CD4-positive, CD25-positive, alpha-beta regulatory T cell (primary cell): ENCODE results near the gene PRICKLE4. TPM values are rescaled to one million over a fixed set of nuclear protein-coding genes. Genes with fewer than 3 reads are reported as not detected.
"Not testable (repeated sequence)": the region's sequence is repeated elsewhere in the genome, so short reads cannot be mapped to it uniquely, and the experiment has no call there.

Experiments
- ATAC-seq, 2 donors: fragments of 150-1000 bp; cut with Tn5 transposase; one replicate each; pipeline ENCODE4 v1.10.0; 2021; ENCODE audit warnings: low read depth in 2 of 2, moderate number of reproducible peaks in 2 of 2, moderate library complexity in 1 of 2
- DNase-seq, 3 donors: peaks; one replicate each; pipeline versions ENCODE4 v3.0.0 to v3.0.0-alpha.2; 2012 to 2022; ENCODE audit warnings: mixed read lengths in 1 of 3
- H3K27ac ChIP-seq: one replicate; pipeline ENCODE4 v1.7.0; 2013; ENCODE audit warnings: mild to moderate bottlenecking, low read length; ENCODE audit not compliant: insufficient read depth, poor library complexity, severe bottlenecking
- H3K27me3 ChIP-seq: one replicate; pipeline ENCODE4 v1.7.0; 2013; ENCODE audit warnings: low read length; ENCODE audit not compliant: control insufficient read depth, insufficient read depth
- H3K36me3 ChIP-seq: one replicate; pipeline ENCODE4 v1.7.0; 2013; ENCODE audit warnings: mild to moderate bottlenecking, low read length, moderate library complexity; ENCODE audit not compliant: control insufficient read depth, insufficient read depth
- H3K4me1 ChIP-seq: 2 replicates; pipeline ENCODE4 v1.7.0; 2013; ENCODE audit warnings: mild to moderate bottlenecking, low read length; ENCODE audit not compliant: insufficient read depth, control insufficient read depth, poor library complexity, severe bottlenecking
- H3K4me3 ChIP-seq: one replicate; pipeline ENCODE4 v1.7.0; 2013; ENCODE audit warnings: low read depth, mild to moderate bottlenecking, low read length, moderate library complexity
- H3K9me3 ChIP-seq, 2 experiments: 1 replicate in 1 of 2; 2 replicates in 1 of 2; pipeline ENCODE4 v1.7.0; 2013; ENCODE audit warnings: low read length in 2 of 2, mild to moderate bottlenecking in 1 of 2, moderate library complexity in 1 of 2; ENCODE audit not compliant: control insufficient read depth in 2 of 2
- H3K27ac Mint-ChIP-seq, 3 donors: one replicate each; pipeline ENCODE4 v1.8.0; 2020 to 2022; ENCODE audit warnings: mild to moderate bottlenecking in 3 of 3, mixed read lengths in 3 of 3, moderate library complexity in 2 of 3
- H3K27me3 Mint-ChIP-seq: one replicate; pipeline ENCODE4 v1.8.0; 2022; ENCODE audit warnings: mild to moderate bottlenecking, mixed read lengths
- H3K36me3 Mint-ChIP-seq: one replicate; pipeline ENCODE4 v1.8.0; 2020; ENCODE audit warnings: mixed read lengths
- H3K4me1 Mint-ChIP-seq, 4 donors: one replicate each; pipeline ENCODE4 v1.8.0; 2020 to 2022; ENCODE audit warnings: mixed read lengths in 4 of 4, mild to moderate bottlenecking in 1 of 4
- H3K4me3 Mint-ChIP-seq, 4 donors: one replicate each; pipeline ENCODE4 v1.8.0; 2020 to 2022; ENCODE audit warnings: mild to moderate bottlenecking in 4 of 4, mixed read lengths in 4 of 4, moderate library complexity in 3 of 4
- H3K9me3 Mint-ChIP-seq, 7 donors: one replicate each; pipeline ENCODE4 v1.8.0; 2020 to 2022; ENCODE audit warnings: mixed read lengths in 7 of 7, mild to moderate bottlenecking in 3 of 7, moderate library complexity in 2 of 7
- polyA plus RNA-seq, 4 donors: library from polyadenylated mRNA; unstranded; fragments of 300-500 nt; fragmentation: Illumina TruSeq; gene quantifications; one replicate each; pipeline ENCODE4 v1.2.3, GENCODE V29; 2021
- total RNA-seq: library from RNA; stranded (reverse); gene quantifications from one replicate; pipeline ENCODE4 v1.2.3, GENCODE V29; 2022

The PRICKLE4 gene
- total and polyA plus RNA-seq, 5 donors from 2014 or later, result not detected

GRCh38 chr6:41759106-41759904, 21.3 kb upstream of the PRICKLE4 start:
- peaks cover 0 to 2% (median under 1%) of the 10 kb centered on the region in 4 donors for H3K4me1 Mint-ChIP-seq
- Histone ChIP-seq H3K27ac (no peak overlapping the region), H3K4me1 (no peaks in the 10 kb centered on the region), H3K9me3 (no peaks in the 10 kb centered on the region), H3K27me3 (peaks cover 2% of the 10 kb centered on the region), H3K36me3 (no peaks in the 10 kb centered on the region), H3K4me3 (no peak overlapping the region)
- H3K27me3 Mint-ChIP-seq, result peaks cover 9% of the 10 kb centered on the region
- no peak overlapping the region for H3K27ac Mint-ChIP-seq
- H3K4me3 Mint-ChIP-seq, result no peak overlapping the region
- no peak for DNase-seq
- H3K9me3 Mint-ChIP-seq, result peaks cover 0 to 1% (median 0%) of the 10 kb centered on the region in 7 donors
- H3K36me3 Mint-ChIP-seq, result no peaks in the 10 kb centered on the region
- no peak for ATAC-seq

DNA sequence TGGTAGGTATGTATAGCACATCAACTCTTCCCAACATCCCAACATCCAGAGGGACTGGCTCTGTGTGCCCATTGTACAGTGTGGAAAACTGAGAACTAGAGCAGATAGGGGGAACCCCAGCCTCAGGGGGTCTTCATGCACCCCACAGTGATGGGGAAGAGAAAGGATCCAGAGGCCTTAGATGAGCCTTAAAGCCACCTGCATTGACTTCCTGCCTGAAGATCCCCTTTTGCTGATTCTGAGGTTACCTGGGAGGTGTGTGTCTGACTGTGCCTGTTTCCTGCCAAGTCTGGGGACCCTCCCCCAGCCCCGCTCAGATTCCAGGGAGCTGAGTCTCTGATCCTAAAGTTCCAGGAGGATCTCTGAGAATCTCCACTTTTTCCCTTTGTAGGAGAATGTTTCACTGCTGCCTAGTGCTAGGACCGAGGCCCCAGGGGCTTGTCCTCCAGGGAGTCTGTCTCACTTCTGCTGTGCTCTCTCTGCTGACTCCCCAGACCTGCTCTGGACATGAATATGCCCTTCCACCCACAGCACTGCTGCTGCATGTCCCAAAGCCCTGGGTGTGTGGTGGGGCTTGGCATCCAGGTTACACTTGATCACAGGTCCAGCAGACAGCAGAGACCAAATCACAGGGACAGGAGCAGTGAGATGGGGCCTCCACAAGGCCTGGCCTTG, 20.5 kb upstream of the PRICKLE4 start:
- ATAC-seq, result no peak
- Histone ChIP-seq H3K27ac (no peak overlapping the region), H3K4me3 (no peak overlapping the region), H3K36me3 (no peaks in the 10 kb centered on the region), H3K27me3 (peaks cover 2% of the 10 kb centered on the region), H3K4me1 (no peaks in the 10 kb centered on the region), H3K9me3 (no peaks in the 10 kb centered on the region)
- H3K27me3 Mint-ChIP-seq, result peaks cover 4% of the 10 kb centered on the region
- H3K36me3 Mint-ChIP-seq, result no peaks in the 10 kb centered on the region
- H3K27ac Mint-ChIP-seq, result no peak overlapping the region
- no peak for DNase-seq
- H3K9me3 Mint-ChIP-seq, result peaks cover 0 to 1% (median 0%) of the 10 kb centered on the region in 7 donors
- H3K4me3 Mint-ChIP-seq, result no peak overlapping the region
- peaks cover 0 to 2% (median under 1%) of the 10 kb centered on the region in 4 donors for H3K4me1 Mint-ChIP-seq

DNA sequence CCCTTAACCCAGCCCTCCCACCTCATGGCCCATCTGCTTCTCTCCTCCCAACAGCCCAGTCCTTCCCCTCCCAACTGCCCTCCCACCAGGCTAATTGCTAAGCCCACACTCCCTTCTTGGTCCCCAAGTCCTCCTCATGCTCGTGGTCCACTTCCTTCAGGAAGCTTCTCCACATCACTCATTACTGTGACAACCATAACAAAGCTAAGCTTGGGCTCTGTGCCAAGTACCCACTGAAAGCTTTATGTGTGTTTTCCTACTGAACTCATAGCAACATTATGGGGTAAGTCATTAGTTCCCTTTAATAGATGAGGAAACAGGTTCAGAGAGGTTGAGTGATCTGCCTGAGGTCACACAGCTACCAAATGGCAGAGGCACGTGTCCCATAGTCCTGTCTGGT, 17.1 kb upstream of the PRICKLE4 start:
- Histone ChIP-seq H3K9me3 (no peaks in the 10 kb centered on the region), H3K27me3 (peaks cover 2% of the 10 kb centered on the region), H3K36me3 (no peaks in the 10 kb centered on the region), H3K4me1 (no peaks in the 10 kb centered on the region), H3K27ac (no peak overlapping the region), H3K4me3 (no peak overlapping the region)
- Mint-ChIP-seq H3K4me3 (no peak overlapping the region), H3K27ac (no peak overlapping the region), H3K27me3 (peaks cover 8% of the 10 kb centered on the region), H3K9me3 (peaks cover 0 to 3% (median 0%) of the 10 kb centered on the region in 7 donors), H3K4me1 (no peaks in the 10 kb centered on the region), H3K36me3 (no peaks in the 10 kb centered on the region)
- ATAC-seq, result no peak
- no peak for DNase-seq

DNA sequence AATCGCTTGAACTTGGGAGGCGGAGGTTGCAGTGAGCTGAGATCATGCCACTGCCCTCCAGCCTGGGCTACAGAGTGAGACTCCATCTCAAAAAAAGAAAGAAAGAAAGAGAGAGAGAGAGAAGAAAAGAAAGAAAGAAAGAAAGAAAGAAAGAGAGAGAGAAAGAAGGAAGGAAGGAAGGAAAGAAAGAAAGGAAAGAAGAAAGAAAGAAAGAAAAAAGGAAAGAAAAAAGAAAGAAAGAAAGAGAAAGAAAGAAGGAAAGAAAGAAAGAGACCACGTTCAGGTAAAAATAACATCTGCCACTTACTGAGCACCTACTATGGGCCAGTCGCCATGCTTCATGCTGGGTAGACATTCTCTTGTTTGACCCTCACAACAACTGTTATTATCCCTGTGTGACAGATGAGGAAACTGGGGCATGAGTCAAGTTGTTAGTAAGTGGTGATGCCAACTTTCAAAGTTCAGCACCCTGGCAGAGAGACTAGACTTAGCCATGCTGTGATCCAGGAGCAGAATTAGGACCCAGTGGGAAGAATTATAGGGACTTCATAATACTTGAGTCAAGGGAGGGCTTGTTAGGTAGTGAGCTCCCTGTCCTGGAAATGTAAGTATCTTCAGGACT, 14.4 kb upstream of the PRICKLE4 start:
- not testable (repeated sequence) for H3K27ac Mint-ChIP-seq, H3K9me3 Mint-ChIP-seq, H3K4me3 ChIP-seq, H3K36me3 ChIP-seq, H3K9me3 ChIP-seq, H3K27ac ChIP-seq, H3K36me3 Mint-ChIP-seq, H3K4me3 Mint-ChIP-seq, DNase-seq, ATAC-seq, H3K27me3 Mint-ChIP-seq, H3K27me3 ChIP-seq, H3K4me1 Mint-ChIP-seq, H3K4me1 ChIP-seq

DNA sequence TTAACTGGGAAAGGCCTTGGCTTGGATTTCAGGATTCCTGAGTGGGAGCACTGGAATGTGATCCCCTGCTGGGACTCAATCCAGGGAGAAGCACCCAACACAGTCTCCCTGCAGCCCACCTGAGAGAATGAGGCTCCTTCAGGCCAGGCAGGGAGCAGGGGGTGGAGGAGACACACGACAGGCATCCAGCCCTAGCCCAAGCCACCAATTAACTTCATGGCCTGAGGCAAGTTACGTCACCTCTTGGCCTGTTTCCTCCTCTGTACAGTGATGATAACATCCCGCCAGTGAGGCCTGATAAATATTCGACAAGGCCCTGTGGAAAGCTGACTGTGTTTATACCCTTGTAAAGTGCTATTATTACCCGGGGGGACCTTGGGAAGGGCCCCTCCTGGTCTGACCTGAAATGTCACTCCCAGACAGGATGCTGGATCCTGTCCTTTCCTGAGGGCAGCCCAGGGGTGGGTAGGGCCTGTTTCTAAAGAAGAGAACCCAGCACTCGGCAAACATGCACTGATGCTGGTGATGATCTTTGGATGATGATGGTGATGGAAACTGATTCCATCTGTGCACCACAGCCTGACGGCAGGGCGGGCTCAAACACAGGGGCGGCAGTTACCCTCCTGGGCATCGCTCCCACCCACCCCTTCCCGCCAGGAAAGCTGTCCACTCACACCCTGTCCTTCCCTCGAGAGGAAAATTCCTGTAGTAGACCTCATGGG, 13.3 kb upstream of the PRICKLE4 start:
- no peak overlapping the region for H3K4me3 ChIP-seq
- H3K27ac ChIP-seq, result no peak overlapping the region
- H3K9me3 ChIP-seq, result no peaks in the 10 kb centered on the region
- no peak for ATAC-seq
- peak overlapping the region in 1 of 4 donors; percentile 43 for H3K4me3 Mint-ChIP-seq
- H3K27ac Mint-ChIP-seq, result peak overlapping the region in 1 of 3 donors; percentile 52
- H3K27me3 ChIP-seq, result peaks cover 2% of the 10 kb centered on the region
- peaks cover 0 to 3% (median 0%) of the 10 kb centered on the region in 7 donors for H3K9me3 Mint-ChIP-seq
- H3K36me3 Mint-ChIP-seq, result peaks cover 4% of the 10 kb centered on the region
- no peaks in the 10 kb centered on the region for H3K4me1 Mint-ChIP-seq
- DNase-seq, result no peak
- H3K27me3 Mint-ChIP-seq, result peaks cover 4% of the 10 kb centered on the region
- H3K36me3 ChIP-seq, result peaks cover 10% of the 10 kb centered on the region
- no peaks in the 10 kb centered on the region for H3K4me1 ChIP-seq

- peaks cover 9% of the 10 kb centered on the region for H3K36me3 Mint-ChIP-seq
- Histone ChIP-seq H3K4me3 (no peak overlapping the region), H3K36me3 (peaks cover 16% of the 10 kb centered on the region), H3K4me1 (no peaks in the 10 kb centered on the region), H3K27ac (no peak overlapping the region), H3K9me3 (no peaks in the 10 kb centered on the region), H3K27me3 (no peaks in the 10 kb centered on the region)
- no peak for ATAC-seq
- no peak overlapping the region for H3K4me3 Mint-ChIP-seq
- DNase-seq, result peak in 1 of 3 donors; percentile 16
- peaks cover 4% of the 10 kb centered on the region for H3K27me3 Mint-ChIP-seq
- H3K4me1 Mint-ChIP-seq, result no peaks in the 10 kb centered on the region
- H3K27ac Mint-ChIP-seq, result peak overlapping the region in 2 of 3 donors; percentile 47 to 51
- peaks cover 0 to 1% (median 0%) of the 10 kb centered on the region in 7 donors for H3K9me3 Mint-ChIP-seq
These were observed 11.9 kb upstream of the PRICKLE4 start for GRCh38 chr6:41768545-41769308.

DNA sequence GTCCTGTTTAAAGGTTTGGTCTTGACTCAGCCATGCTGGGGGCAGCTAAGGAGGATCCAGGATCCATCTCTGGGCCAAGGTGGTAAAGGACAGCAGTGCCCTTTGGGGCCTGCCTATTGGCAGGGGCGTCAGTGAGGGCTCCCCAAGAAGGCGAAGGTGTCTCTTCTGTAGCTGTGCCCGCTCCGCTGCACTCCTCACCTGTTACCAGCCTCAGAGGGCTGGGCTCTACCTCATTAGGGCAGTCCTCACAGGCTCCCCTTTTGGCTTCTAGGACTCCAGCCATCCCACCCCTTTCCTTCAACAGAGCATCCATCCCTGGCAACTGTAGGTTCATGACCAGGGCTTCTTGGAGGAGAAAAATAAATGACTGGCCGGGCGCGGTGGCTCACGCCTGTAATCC, 11.2 kb upstream of the PRICKLE4 start:
- H3K4me1 ChIP-seq, result no peaks in the 10 kb centered on the region
- no peaks in the 10 kb centered on the region for H3K9me3 ChIP-seq
- peaks cover 19% of the 10 kb centered on the region for H3K36me3 ChIP-seq
- H3K4me3 Mint-ChIP-seq, result peak overlapping the region in 1 of 4 donors; percentile 15
- H3K27ac Mint-ChIP-seq, result peak overlapping the region in 1 of 3 donors; percentile 47
- H3K4me1 Mint-ChIP-seq, result no peaks in the 10 kb centered on the region
- DNase-seq (no peak), ATAC-seq (no peak)
- peaks cover 4% of the 10 kb centered on the region for H3K27me3 Mint-ChIP-seq
- H3K36me3 Mint-ChIP-seq, result peaks cover 13% of the 10 kb centered on the region
- no peak overlapping the region for H3K27ac ChIP-seq
- H3K4me3 ChIP-seq, result no peak overlapping the region
- H3K27me3 ChIP-seq, result no peaks in the 10 kb centered on the region
- H3K9me3 Mint-ChIP-seq, result peaks cover 0 to 1% (median 0%) of the 10 kb centered on the region in 7 donors
